OCI-LY1 (cell line): Measurements from ENCODE around the gene GALNTL6.

Source experiments
- CTCF ChIP-seq: fragments of 200-600 bp; sonication (generic), shearing (Covaris generic); IDR thresholded peaks from 2 replicates; pipeline ENCODE4 v1.5.1; 2017; ENCODE audit warnings: mild to moderate bottlenecking, antibody characterized with exemption, low read length, moderate library complexity, mixed read lengths
- EZH2 ChIP-seq: fragments of 200-600 bp; sonication (generic), shearing (Covaris generic); IDR thresholded peaks from 2 replicates; pipeline ENCODE4 v1.8.0; 2017; ENCODE audit warnings: borderline replicate concordance, mixed run types, mild to moderate bottlenecking, antibody characterized with exemption, low read length, moderate library complexity, mixed read lengths

- TF ChIP-seq CTCF (no peak), EZH2 (no peak)
Observed at GRCh38 chr4:172844556-172844955, 1031.4 kb downstream of the GALNTL6 start.
